K562 (cell line): ENCODE measurements around the gene TFEB. TPM values are rescaled to one million over a fixed set of nuclear protein-coding genes. Genes with fewer than 3 reads are reported as not detected.

ENCODE experiments used
- ATAC-seq: fragments of 200-7000 bp; cut with Tn5 transposase; 3 replicates; pipeline ENCODE4 v1.9.1; 2020; ENCODE audit warnings: moderate library complexity
- BruUV-seq: library from RNA; stranded (reverse); fragments of 400-500 nt; replicated peaks from 2 replicates; lab custom pipeline; 2021; lab: Mats Ljungman, UMichigan
- CTCF ChIA-PET: fragments of 300-600 bp; formaldehyde crosslinking; extraction: SDS; loops from one replicate; lab custom pipeline; 2021; ENCODE audit warnings: low intra/inter-chr PET ratio; lab: Yijun Ruan, JAX
- POLR2A ChIA-PET: fragments of 300-600, 350-650 bp; sonication (Branson Sonifier 250); formaldehyde crosslinking; extraction: SDS; loops from one replicate; lab custom pipeline; 2021; ENCODE audit warnings: antibody characterized with exemption, inconsistent platforms; lab: Yijun Ruan, JAX
- DNase-seq, 4 experiments: peaks; one replicate each; pipeline versions ENCODE4 v3.0.0 to v3.0.0-alpha.2; 2011 to 2018; ENCODE audit warnings: low spot score in 3 of 4, mixed read lengths in 3 of 4; ENCODE audit errors: extremely low read depth in 1 of 4
- FAIRE-seq: peaks from 2 replicates; lab custom pipeline; 2011; peaks lifted over from hg19 to GRCh38; lab: Jason Lieb, UNC
- H2AFZ ChIP-seq: 2 replicates; pipeline ENCODE4 v1.6.0; 2011; ENCODE audit warnings: low read depth, low read length, control low read depth, inconsistent platforms
- H3K27ac ChIP-seq: fragments of 200-600 bp; 3 replicates; pipeline ENCODE4 v1.8.0; 2011; ENCODE audit warnings: low read depth, mild to moderate bottlenecking, control low read depth, inconsistent platforms, low read length, moderate library complexity, mixed read lengths; ENCODE audit errors: extremely low read depth
- H3K27me3 ChIP-seq, 2 experiments: fragments of 300-600 bp in 1 of 2; 2 replicates in 1 of 2; 3 replicates in 1 of 2; pipeline versions ENCODE4 v1.6.0 to v1.8.0; 2011; ENCODE audit warnings: inconsistent platforms in 2 of 2, low read length in 2 of 2, mild to moderate bottlenecking in 1 of 2, mixed read lengths in 1 of 2, moderate library complexity in 1 of 2; ENCODE audit not compliant: control insufficient read depth in 2 of 2, insufficient read depth in 2 of 2
- H3K36me3 ChIP-seq: fragments of 300-600 bp; 3 replicates; pipeline ENCODE4 v1.8.0; 2011; ENCODE audit warnings: mild to moderate bottlenecking, low read length, inconsistent platforms; ENCODE audit not compliant: control insufficient read depth, insufficient read depth
- H3K4me1 ChIP-seq, 2 experiments: fragments of 200-600 bp in 1 of 2; replicated peaks in 1 of 2; 2 replicates in 1 of 2; 3 replicates in 1 of 2; pipeline versions ENCODE4 v1.5.1 to v1.8.0; 2011; ENCODE audit warnings: inconsistent platforms in 2 of 2, low read length in 2 of 2, mild to moderate bottlenecking in 1 of 2, mixed read lengths in 1 of 2, moderate library complexity in 1 of 2; ENCODE audit not compliant: control insufficient read depth in 2 of 2, insufficient read depth in 2 of 2
- H3K4me2 ChIP-seq: 2 replicates; pipeline ENCODE4 v1.6.1; 2011; ENCODE audit warnings: low read length, control low read depth, inconsistent platforms, mixed read lengths; ENCODE audit not compliant: insufficient read depth
- H3K4me3 ChIP-seq: fragments of 200-600 bp; sonication (generic), shearing (Covaris generic); 2 replicates; pipeline ENCODE4 v1.5.1; 2016; ENCODE audit warnings: control low read depth, inconsistent platforms
- H3K79me2 ChIP-seq: fragments of 200-600 bp; 3 replicates; pipeline ENCODE4 v1.8.0; 2011; ENCODE audit warnings: low read length, inconsistent platforms; ENCODE audit not compliant: control insufficient read depth, insufficient read depth
- H3K9ac ChIP-seq, 2 experiments: 2 replicates each; pipeline versions ENCODE4 v1.6.0 to v1.6.1; 2011; ENCODE audit warnings: low read depth in 2 of 2, low read length in 2 of 2, control low read depth in 1 of 2, inconsistent platforms in 1 of 2, mild to moderate bottlenecking in 1 of 2, mixed read lengths in 1 of 2; ENCODE audit not compliant: insufficient read depth in 1 of 2
- H3K9me1 ChIP-seq: one replicate; pipeline ENCODE4 v1.6.0; 2011; ENCODE audit warnings: inconsistent platforms, mild to moderate bottlenecking, low read length, moderate library complexity; ENCODE audit not compliant: control insufficient read depth, insufficient read depth
- H3K9me3 ChIP-seq: replicated peaks from 2 replicates; pipeline ENCODE4 v1.5.1; 2011; ENCODE audit warnings: low read depth, low read length, inconsistent platforms; ENCODE audit not compliant: control insufficient read depth, insufficient read depth
- H4K20me1 ChIP-seq: replicated peaks from 2 replicates; pipeline ENCODE4 v1.6.1; 2011; ENCODE audit warnings: low read length, inconsistent platforms, mixed read lengths; ENCODE audit not compliant: control insufficient read depth, insufficient read depth
- BRF1 ChIP-seq: IDR thresholded peaks from 3 replicates; pipeline ENCODE4 v1.6.1; 2011; ENCODE audit warnings: borderline replicate concordance, mild to moderate bottlenecking; ENCODE audit not compliant: insufficient read length; ENCODE audit errors: extremely low read depth
- ELF4 ChIP-seq: fragments of 450-650 bp; formaldehyde crosslinking; IDR thresholded peaks from 2 replicates; pipeline ENCODE4 v1.4.0; 2022; ENCODE audit warnings: missing genetic modification characterization
- MEF2A ChIP-seq: IDR thresholded peaks from 2 replicates; pipeline ENCODE4 v1.6.1; 2011; ENCODE audit warnings: low read depth, mild to moderate bottlenecking, low read length, moderate library complexity; ENCODE audit not compliant: control insufficient read depth
- RHOXF2B ChIP-seq: fragments of 250-450 bp; sonication (Bioruptor Pico); conservative IDR thresholded peaks from 2 replicates; pipeline ENCODE4 v1.5.1; 2021
- WGBS: fragments of 100-300 bp; shearing (Covaris generic); methylation state at CpG from one replicate; pipeline ENCODE4 v1.1.6; 2016; ENCODE audit warnings: low coverage, mixed read lengths; ENCODE audit not compliant: insufficient coverage; ENCODE audit errors: missing lambda C conversion rate; 5-methylcytosine and 5-hydroxymethylcytosine counted together
- in situ Hi-C: fragments of 300-500 bp; cut with MboI; formaldehyde crosslinking; loops from 4 replicates; pipeline ENCODE4 v1.15.0; 2018; ENCODE audit warnings: inconsistent platforms, mixed read lengths
- intact Hi-C: fragments of 100-400 bp; cut with micrococcal nuclease; formaldehyde crosslinking; loops from 2 replicates; pipeline ENCODE4 v1.14.2; 2022
- polyA plus RNA-seq, 8 experiments: library from polyadenylated mRNA; depleted of rRNA in 4 of 8; stranded (reverse) in 5 of 8; unstranded in 3 of 8; fragments of >200 nt; fragmentation: Nextera tagmentation in 2 of 8; fragmentation: Illumina TruSeq in 1 of 8; extraction: Ambion mirVana in 2 of 8; extraction: Trizol in 1 of 8; gene quantifications; 2 replicates each; pipeline versions ENCODE4 v1.2.1 to v1.2.3, GENCODE V29; 2011 to 2014; ENCODE audit warnings: inconsistent platforms in 1 of 8, missing spikeins in 1 of 8
- total RNA-seq, 7 experiments: library from RNA; depleted of rRNA in 6 of 7; stranded (reverse); fragments of >200 nt in 6 of 7; fragmentation: Illumina TruSeq in 2 of 7; extraction: Trizol in 2 of 7; gene quantifications; 2 replicates each; pipeline versions ENCODE4 v1.2.1 to v1.2.3, GENCODE V29; 2011 to 2021; ENCODE audit warnings: low replicate concordance in 1 of 7
- TF ChIP-seq, protein P1 (sequence below): fragments of 250-450 bp; sonication (Bioruptor Pico); IDR thresholded peaks from 2 replicates; pipeline ENCODE4 v1.8.0; 2022; ENCODE audit warnings: moderate library complexity, mild to moderate bottlenecking, inconsistent platforms

The TFEB gene
- total and polyA plus RNA-seq, 9 of the 15 experiments (the other 6 are each of a cell fraction or from before 2014, with no cell fraction given): 0.04 to 4.7 (median 2.0) TPM

DNA sequence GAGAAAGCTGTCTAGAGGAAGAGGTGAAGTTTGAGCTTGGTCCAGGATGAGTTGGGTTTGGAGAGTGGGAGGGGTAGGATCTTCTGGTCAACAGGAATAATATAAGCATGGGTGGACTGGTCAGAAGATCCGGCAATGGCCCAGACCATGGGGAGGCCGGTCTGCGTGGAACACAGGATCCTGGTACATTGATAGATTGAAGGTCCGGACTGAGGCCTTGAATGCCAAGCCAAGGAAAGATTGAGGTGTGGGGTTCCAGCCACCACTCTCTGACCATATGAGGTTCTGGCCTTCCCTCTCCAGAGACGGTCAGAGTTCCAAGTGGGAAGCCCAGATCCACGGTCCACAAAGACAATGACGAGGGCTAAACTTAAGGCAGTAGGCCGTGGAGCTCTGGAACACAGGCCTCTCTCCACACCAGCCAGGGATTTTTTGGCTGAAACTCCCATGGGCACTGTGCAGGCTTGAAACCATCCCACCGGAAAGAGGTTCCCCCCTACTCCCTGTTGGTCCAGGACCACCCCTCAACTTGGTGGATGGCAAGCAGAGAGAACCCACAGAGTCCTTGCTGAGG, 94.0 kb downstream of the TFEB start:
- no peak for DNase-seq
- Histone ChIP-seq H4K20me1 (peaks cover 15% of the 10 kb centered on the region; the same call in 1 of the 2 replicates), H3K36me3 (no peaks in the 10 kb centered on the region), H3K27me3 (peaks cover 66 to 97% of the 10 kb centered on the region in 2 experiments), H3K27ac (no peak overlapping the region), H3K79me2 (no peaks in the 10 kb centered on the region), H3K9me1 (no peaks in the 10 kb centered on the region), H3K9ac (no peak overlapping the region), H2AFZ (no peak overlapping the region), H3K9me3 (no peaks in the 10 kb centered on the region), H3K4me2 (no peak overlapping the region), H3K4me1 (peaks cover 0 to 21% of the 10 kb centered on the region in 2 experiments; a peak in 1 of 5 replicates), H3K4me3 (no peak overlapping the region)
- ATAC-seq: no peak
- no TSS peak for BruUV-seq
- ChIA-PET POLR2A (interaction anchor here (0.7 to 1.4 kb wide), 2 partner anchors 18 to 19 kb away, joined by 3 to 4 read pairs; no protein-coding TSS in a partner anchor), CTCF (no interaction called here)
- in situ Hi-C loops: no loop called here
- TF ChIP-seq RHOXF2B (CRISPR knock-in tag) (no peak), BRF1 (no peak), ELF4 (CRISPR knock-in tag) (no peak), MEF2A (no peak)
- TF ChIP-seq, protein P1, sequence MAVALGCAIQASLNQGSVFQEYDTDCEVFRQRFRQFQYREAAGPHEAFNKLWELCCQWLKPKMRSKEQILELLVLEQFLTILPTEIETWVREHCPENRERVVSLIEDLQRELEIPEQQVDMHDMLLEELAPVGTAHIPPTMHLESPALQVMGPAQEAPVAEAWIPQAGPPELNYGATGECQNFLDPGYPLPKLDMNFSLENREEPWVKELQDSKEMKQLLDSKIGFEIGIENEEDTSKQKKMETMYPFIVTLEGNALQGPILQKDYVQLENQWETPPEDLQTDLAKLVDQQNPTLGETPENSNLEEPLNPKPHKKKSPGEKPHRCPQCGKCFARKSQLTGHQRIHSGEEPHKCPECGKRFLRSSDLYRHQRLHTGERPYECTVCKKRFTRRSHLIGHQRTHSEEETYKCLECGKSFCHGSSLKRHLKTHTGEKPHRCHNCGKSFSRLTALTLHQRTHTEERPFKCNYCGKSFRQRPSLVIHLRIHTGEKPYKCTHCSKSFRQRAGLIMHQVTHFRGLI (CRISPR knock-in tag): no peak
- no peak for FAIRE-seq
- intact Hi-C loops: no loop called here
- WGBS: under 1% methylated on average over 9 of the region's 9 CpGs
